ENCODE results near the gene SLC9A3. TPM values are rescaled to one million over a fixed set of nuclear protein-coding genes. Genes with fewer than 3 reads are reported as not detected.

The SLC9A3 gene
- 1.3 and 3.2 TPM in 2 replicates for total RNA-seq

DNA sequence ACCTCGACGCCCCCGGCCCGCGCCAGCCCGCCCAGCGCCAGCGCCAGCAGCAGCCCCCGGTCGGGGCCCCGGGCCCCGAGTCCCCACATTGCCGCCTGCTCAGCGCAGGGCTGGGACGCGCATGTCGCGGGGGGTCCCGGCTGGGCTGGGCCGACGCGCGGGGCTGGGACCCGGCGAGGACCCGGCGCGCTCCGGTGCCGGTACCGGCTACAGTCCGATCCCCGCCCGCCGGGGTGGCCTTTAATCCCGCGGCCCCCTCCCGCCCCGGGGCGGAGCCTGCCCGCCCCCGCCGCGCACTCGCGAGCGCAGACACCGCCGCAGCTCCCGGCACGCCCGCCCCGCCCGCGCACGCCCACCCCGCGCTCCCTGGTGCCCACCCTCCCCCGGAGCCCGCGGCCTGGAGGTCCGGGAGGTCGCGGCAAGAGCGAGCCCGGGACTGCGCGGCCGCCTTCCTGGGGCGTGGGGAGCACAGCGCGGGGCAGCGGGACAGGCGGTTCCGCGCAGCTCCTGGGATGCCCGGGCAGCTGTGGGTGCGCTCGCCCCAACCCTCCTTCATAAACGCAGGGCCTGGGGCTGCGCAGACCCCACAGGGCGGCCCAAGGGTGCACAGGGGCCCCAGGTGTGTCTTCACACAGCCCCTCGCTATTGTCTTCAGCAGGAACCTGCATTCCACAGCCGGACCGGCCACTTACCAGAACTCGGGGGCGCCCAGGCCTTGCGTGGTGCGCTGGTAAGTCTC, at the start of gene SLC9A3:
SLC9A3 (minus strand) TSS at position 216 of the 739 bp plus-strand sequence.
- TF ChIP-seq, protein P1, sequence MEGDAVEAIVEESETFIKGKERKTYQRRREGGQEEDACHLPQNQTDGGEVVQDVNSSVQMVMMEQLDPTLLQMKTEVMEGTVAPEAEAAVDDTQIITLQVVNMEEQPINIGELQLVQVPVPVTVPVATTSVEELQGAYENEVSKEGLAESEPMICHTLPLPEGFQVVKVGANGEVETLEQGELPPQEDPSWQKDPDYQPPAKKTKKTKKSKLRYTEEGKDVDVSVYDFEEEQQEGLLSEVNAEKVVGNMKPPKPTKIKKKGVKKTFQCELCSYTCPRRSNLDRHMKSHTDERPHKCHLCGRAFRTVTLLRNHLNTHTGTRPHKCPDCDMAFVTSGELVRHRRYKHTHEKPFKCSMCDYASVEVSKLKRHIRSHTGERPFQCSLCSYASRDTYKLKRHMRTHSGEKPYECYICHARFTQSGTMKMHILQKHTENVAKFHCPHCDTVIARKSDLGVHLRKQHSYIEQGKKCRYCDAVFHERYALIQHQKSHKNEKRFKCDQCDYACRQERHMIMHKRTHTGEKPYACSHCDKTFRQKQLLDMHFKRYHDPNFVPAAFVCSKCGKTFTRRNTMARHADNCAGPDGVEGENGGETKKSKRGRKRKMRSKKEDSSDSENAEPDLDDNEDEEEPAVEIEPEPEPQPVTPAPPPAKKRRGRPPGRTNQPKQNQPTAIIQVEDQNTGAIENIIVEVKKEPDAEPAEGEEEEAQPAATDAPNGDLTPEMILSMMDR (conservative IDR thresholded peaks at IDR 0.05; ENCODE audit: low read depth, low read length) = no peak
- no peak for DNase-seq (ENCODE audit: low read depth)
- H3K4me3 ChIP-seq (ENCODE audit: low read depth, low read length) = no peak within 1 kb of the TSS

- DNase-seq (ENCODE audit: low read depth) = no peak
- H3K4me3 ChIP-seq (ENCODE audit: low read depth, low read length) = no peak overlapping the region
- TF ChIP-seq, protein P1 (conservative IDR thresholded peaks at IDR 0.05; ENCODE audit: low read depth, low read length) = no peak
Observed at GRCh38 chr5:573976-574375, 49.7 kb upstream of the SLC9A3 start.

DNA sequence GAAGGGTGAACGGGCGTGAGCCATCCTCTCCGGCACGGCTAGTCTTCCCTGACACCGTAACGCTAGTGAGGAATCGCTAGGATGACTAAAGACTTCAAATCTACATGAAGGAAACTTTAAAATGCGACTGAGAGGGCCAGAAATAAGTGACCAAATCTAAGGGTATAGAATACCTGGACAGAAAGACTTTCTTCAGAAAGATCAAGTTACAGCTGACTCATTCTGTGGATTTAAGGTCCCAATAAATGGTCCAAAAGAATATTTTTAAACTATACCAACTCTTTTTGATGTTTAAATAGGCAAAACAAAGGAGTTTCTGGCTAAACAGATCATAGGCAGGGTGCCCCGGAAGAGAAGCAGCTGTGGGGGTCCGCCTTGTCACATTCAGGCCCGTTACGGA, 49.0 kb upstream of the SLC9A3 start:
- TF ChIP-seq, protein P1 (conservative IDR thresholded peaks at IDR 0.05; ENCODE audit: low read depth, low read length) = no peak
- DNase-seq (ENCODE audit: low read depth) = no peak
- H3K4me3 ChIP-seq (ENCODE audit: low read depth, low read length) = no peak overlapping the region

- TF ChIP-seq, protein P1 (conservative IDR thresholded peaks at IDR 0.05; ENCODE audit: low read depth, low read length) = no peak
- DNase-seq (ENCODE audit: low read depth) = no peak
- H3K4me3 ChIP-seq (ENCODE audit: low read depth, low read length) = no peak overlapping the region
Observed at GRCh38 chr5:572398-573019, 48.3 kb upstream of the SLC9A3 start.

DNA sequence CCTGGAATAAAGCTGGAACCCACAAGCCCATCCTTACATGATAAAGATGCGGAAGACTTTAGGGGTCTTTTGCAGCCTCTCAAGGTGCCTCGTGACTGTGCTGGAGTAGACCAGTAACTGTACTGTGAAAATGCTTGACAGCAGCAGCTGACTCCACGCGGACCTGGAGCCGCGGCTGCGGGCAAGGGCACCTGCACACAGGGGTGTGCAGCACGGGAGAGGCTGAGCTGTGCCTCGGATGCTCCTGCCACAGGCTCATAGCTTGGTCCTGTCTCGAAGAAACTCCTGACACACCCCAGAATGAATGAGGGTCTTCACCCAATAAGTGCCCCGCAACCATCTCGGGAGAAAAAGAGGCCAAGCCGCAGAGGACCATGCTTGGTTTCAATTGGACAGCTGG, 47.5 kb upstream of the SLC9A3 start:
- no peak overlapping the region for H3K4me3 ChIP-seq (ENCODE audit: low read depth, low read length)
- TF ChIP-seq, protein P1 (conservative IDR thresholded peaks at IDR 0.05; ENCODE audit: low read depth, low read length) = no peak
- no peak for DNase-seq (ENCODE audit: low read depth)

DNA sequence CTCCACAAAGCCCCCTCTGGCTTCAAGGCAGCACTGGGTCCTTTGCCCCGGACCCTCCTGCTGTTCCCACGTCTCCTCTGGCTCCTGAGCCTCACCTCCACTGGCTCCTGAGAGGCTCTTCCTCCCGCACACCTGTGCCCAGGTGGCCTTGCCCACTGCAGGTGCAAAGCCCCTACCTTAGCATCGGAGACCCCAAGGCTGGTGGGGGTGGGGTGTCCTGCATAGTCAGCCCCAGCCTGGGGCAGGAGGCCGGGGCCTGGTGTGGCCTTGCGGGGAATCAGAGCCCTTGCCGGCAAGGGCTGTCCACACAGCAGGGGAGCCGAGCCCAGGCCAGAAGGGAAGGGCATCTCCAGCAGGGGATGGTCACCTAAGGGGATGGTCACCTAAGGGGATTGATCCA, 46.6 kb upstream of the SLC9A3 start:
- TF ChIP-seq, protein P1 (conservative IDR thresholded peaks at IDR 0.05; ENCODE audit: low read depth, low read length) = no peak

More for the DNA sequence above, 46.6 kb upstream of the SLC9A3 start:
- no peak overlapping the region for H3K4me3 ChIP-seq (ENCODE audit: low read depth, low read length)
- DNase-seq (ENCODE audit: low read depth) = no peak

Data from epithelial cell of proximal tubule (primary cell).